Kasumi-1 (cell line): ENCODE data around the gene REX1BD.

Source experiments
- DNase-seq, 2 experiments: peaks; one replicate each; lab custom pipeline; 2025; lab: John Stamatoyannopoulos, UW

Gene REX1BD

DNA sequence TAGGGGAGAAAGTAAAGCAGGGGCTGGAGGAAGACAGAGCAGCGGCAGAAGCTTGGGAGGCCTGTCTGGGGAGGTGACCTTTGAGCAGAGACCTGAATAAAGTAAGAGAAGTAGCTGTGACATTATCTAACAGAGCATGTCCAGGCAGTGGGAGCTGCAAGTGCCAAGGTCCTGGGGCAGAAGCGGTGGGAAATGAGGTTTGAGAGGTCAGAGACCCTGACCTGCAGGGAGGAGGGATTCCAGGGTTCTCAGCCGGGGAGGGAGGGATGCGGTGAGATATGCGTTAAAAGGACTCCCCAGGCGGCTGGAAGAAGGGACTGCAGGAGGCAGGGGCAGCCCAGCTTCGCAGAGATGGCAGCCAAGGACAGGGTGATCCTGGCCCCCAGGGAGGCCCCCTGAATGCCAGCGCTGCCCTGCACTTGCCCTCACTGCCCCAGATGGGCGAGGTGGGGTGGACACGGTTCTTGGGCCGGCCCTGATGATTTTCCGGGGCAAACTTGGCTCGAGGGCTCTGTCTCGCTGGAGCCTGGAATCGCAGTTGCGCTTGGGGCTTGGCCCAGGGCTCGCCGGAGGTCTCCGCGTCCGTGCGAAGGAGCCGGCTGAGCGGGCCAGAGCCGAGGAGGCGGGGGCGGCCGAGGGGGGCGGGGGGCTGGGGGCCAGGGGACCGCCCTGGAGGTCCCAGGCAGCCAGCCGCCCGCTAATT is 14.8 kb downstream of the REX1BD start:
- peak; percentile 37 to 38 for DNase-seq

DNA sequence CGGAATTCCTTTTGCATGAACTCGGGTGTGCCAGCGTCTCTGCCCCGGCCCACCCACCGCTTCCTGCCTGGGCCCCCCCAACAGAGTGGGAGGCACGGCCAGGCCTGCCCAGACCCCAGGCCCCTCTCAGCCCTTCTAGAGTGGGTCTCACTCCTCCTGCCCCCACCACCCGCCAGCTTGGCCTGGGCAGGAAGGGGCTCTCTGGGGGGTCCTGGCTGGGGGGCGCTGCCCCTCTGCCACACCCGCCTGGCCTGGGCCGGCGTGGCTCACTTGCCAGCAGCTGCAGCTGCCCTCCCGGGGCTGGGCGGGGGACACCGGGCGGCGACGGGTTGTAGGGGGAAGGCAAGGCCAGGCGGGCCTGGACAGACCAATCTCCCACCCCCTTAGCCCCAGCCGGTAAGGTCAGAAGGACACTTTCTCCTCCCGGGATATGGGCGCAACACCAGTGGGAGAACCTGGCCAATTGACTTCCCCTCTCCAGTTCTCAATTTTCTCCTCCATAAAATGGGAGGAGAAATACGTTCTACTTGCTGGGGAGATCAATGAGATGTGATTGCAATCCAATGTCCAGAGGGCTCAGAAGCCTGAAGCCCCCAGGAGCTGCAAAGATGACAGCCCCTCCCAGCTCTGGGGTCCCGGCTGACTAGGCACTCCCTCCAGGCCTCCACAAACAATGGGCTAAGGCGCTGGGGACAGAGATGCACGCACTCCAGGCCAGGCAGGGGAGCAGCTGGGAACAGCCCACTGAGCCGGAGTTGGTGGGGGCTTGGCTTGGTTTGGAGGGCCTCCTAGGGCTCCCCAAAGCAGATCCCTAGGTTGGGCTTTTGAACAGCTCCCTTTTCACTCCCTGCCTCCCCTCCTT is 15.6 kb downstream of the REX1BD start:
- DNase-seq = no peak

DNA sequence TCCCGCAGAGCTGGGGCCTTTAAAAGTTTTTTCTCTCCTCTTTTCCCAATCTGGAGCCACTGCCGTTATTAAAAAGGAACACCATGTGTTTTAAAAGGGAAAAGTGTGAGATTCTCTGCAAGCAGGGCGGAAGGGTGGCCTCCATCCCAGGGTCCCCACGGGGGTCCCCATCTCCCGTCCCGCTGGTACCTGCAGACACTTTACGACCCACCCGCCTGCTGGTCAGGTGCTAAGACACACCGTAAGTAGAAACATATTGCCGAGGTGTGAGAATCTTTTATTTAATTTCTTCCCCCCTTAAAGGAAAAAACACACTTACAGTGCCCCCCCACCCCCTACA is 16.2 kb downstream of the REX1BD start:
- DNase-seq = no peak

DNA sequence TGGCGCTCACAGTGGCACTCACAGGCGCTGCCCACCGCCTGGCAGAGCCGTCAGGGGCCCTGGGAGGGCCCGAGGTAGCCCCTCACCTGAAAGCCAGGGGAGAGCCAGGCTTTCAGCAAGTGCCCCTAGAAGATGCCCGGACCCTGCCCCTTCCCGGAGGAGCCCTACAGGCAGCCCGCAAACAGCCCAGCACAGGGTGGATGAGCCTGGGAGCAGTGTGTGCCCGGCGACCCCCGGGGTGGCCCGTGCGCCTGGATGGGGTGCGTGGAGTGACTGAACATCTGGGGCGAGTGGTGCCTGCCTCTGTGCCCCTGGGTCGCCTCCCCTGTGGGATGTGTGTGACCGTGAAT is 16.6 kb downstream of the REX1BD start:
- no peak for DNase-seq

DNA sequence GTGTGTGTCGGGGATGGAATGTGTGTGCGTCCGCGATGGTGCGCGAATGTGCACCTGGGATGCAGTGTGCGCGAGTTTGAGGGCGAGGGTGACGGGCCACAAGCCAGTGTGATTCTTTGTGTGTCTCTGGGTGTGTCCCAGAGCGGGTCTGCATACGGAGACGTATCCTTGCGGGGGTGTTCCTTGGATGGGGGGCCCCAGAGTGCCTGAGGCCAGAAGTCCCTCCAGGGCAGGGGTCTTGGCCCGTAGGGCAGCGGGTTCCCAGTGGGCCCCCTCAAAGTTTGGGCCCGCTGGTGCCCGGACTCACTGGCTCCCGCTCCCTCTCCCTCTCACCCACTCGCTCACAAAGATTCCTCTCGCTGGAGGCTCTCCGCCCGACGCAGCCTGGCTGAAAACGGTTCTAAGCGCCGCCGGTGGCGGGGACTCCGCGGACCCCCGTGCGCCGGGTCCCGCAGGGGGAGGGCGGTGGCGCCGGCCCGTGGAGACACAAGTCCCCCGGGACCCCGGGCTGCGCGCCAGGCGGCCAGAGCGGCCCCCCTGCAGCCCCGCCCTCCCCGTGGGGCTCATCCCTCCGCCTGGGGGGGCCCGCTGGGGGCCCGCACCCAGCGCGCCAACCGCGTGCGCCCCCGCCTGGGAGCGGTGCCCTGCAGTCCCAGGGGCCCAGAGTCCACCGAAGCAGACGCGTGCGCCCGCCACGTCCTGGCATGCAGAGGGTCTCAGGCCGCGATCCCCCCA is 17.1 kb downstream of the REX1BD start:
- no peak for DNase-seq

DNA sequence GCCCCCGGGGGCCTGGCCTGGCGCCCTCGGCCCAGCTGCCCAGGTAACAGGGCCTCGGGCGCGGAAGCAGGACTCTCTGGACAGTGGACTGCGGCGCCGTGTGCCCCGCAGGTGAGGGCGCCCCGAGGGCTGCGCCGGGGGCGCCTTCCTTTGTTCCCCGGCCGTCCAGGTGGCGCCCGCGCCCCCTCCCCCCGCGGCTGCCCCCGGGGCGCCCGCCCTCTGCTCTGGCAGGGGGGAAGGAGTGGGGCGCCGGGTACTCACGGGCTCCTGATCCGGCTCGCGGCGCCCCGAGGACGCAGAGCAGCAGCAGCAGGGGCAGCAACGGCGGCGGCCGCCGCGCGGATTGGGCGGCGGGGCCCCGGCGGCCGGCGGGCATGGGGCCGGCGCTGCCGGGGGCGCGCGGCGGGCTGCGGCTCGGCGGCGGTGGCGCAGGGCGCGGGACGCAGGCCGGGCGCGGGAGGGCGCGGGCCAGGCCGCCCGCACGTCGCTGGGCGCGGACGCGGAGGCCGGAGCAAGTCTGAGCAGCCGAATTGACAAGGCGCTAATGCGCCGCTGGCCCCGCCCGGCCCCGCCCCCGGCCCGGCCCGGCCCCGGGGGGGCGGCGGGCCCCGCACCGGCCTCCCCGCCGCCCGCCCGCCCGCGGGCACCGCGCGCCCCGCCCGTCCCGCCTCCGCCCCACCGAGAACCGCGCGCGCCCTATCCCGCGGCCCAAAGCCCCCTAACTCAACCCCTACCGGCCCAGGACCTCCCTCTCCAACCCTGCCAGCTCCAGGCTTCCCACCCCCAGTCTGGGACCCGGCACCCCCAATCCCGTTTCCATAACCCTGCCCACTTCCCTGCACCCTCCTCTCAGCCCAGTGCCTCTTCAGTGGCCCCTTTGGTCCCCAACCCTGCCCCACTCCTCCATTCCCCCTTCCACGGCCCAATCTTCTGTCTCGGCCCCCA is 18.0 kb downstream of the REX1BD start, which contains the start of gene CRLF1:
CRLF1 (minus strand) TSS at position 519 of the 945 bp plus-strand sequence; CDS start at position 376, 143 bp downstream.
- no peak for DNase-seq

DNA sequence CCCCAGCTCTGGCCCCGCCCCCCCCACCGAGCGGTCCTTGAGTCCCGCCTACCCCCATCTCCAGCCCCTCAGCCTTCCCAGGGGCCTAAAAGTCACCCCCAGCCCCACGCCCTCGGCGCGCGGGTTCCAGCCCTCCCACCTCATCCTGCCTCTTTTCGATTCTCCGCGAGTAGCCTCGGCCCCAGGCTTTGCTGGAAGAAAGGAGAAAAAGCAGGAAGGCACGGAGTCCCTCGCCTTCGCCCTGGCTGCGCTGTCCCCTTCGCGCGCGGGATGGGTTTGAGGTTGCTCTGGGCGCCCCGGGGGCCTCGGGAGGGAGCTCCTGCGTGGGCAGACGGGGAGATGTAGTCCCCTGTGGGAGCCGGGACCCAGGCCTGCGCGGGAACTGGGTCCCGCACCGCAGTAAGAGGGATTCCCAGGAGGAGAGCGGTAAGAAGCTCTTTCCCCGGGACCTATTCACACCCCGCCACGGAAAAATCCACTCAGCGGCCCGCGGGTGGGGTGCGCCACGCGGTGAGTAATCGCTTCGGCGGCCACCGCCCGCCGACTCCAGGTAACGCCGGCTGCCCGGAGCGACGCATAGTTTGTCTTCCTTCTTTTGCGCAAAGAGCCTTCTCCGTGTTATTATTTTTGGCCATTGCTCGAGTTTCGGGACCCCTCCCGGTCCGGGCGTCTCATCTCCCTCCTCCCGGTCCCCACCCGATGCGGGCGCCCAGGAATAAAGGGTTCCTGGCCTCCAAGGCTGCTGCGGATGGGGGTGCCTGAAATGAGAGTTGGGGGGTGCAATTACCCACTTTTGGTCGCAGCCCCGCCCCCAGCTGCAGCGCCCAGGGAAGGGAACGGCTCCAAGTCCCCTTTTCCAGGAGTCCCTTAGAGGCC is 18.9 kb downstream of the REX1BD start:
- DNase-seq = no peak

DNA sequence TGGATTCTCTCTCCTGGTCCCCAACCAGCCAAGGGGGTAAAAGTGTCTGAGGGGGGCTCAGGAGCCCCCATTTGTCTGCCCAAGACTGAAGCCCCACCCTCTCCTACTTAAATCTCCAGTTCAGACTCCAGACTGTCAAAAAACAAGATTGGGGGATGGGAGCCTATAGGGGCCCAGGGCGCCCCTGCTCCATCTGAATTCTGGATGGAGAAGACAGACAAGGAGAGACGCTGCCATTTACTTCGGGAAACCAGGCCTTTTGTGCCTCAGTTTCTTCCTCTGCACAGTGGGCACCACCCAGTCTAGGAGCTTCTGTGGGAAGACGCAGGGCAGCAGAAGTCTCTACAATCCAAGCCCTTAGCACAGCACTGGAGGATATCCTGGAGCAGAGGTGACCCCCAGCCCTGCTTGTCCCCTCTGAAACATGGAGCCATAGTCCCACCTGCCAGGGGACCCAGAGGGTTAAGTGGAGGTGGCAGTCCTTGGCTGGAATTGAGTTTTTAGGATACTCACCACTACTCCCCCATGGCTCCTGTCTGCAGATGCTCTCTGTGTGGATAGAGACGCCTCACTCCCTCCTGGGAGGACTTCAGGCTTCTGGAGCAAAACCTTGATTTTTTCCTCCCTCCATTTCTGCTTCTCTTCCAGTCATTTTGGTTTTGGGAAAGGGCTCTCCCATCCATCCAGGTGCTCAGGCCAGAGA is 19.7 kb downstream of the REX1BD start:
- no peak for DNase-seq

DNA sequence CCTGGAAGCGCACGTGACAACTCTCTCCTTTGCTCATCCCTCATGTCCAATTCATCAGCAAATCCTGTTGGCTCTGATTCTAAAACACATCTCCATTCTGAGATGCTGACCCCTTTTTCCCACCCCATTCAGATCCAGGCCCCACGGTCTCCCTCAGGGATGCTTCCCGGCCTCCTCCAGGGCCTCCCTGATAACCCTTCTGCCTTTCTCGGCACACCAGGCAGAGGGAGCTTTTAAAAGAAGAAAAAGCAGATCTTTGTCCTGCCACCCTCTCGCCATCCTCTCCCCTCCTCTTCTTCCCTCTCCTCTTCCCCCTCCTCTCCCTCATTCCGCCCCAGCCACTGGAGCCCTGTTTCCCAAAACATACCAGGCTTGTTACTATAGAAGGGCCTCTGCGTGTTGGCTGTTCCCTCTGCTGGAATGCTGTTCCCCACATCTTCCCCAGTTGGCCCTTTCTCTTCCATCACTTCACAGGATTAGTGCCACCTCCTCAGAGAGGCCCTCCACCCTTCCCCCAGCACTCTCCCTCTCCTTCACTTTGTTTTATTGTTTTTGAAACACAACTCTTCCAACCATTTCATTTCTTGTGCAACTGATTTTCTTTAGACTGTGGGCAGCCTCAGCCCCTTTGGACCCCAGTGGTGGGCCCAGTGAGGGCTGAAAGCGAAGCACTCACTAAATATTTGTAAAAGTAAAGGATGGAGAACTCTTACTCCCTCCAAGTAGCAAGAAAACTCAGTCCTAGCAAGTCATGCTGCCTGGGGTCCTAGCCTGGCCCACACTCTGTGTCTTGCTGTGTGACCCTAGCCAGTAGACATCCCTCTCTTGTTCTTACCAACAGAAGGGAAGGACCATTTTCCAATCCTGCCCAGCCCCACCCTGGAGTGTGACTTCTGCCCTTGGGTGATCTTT is 20.5 kb downstream of the REX1BD start:
- DNase-seq = no peak

DNA sequence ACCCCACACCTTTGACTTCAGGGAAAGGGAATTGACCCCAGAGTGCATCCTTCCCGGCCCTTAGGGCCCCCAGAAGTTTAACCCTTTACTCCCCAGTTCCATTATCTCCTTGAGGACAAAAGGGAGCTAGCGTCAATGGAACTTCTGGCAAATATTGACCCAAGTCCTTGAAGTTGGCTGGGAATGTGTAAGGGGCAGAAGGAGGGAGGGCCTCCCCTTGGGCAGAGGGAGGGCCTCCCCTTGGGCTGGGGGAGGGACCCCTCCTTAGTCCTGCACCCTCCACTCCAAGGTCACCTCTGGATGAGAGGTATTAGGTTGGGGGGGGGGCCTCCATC is 21.1 kb downstream of the REX1BD start:
- no peak for DNase-seq

DNA sequence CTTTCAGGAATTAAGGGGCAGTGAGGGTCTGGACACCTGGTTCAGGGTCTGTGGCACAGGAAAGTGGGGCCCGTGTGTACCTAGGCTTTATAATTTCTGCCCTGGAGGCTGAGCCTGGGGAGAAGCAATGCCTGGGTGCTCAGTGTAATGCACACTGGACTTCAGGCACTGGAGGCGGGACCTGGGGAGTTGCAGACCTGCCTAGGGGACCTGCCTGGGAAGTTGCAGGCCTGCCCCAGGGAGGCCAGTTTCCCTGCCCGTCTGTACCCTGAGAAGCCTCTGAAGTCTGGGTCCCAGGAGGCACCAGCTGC is 21.6 kb downstream of the REX1BD start:
- DNase-seq = no peak

DNA sequence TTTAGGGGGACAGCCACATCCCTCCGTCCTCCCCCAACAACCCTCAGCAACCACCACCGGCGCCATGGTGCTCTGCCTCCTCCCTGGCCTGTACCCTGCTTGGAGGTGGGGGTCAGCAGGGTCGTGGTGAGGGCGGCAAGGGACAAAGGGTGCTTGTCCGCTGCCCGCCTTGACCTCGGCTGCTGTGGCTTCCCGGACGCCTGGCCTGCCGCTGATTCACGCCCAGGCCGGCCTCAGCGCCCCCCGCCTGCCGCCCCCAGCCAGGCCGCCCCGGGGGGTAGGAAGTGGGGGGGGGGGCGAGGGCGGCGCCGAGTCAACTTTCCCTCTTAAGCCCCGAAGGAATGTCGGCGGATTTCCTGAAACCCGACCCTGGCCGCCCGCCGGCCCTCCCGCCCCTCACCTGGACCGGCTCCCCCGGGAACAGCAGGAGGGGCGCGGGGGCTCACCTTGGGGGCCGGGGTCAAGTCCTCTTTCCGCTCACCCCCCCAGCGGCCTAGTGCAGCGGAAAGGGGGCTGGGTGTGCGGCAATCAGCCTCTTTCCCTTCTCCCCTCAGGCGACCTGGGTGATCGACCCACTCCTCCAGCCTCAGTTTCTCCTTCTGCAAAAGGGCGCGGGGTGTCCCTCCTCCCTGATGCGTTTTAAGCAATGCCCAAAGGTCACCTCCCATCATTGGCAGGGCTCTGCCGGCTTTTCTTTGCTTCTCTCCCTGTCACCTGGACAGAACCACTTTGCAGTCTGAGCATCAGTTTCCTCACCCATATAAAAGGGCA is 22.1 kb downstream of the REX1BD start:
- no peak for DNase-seq

DNA sequence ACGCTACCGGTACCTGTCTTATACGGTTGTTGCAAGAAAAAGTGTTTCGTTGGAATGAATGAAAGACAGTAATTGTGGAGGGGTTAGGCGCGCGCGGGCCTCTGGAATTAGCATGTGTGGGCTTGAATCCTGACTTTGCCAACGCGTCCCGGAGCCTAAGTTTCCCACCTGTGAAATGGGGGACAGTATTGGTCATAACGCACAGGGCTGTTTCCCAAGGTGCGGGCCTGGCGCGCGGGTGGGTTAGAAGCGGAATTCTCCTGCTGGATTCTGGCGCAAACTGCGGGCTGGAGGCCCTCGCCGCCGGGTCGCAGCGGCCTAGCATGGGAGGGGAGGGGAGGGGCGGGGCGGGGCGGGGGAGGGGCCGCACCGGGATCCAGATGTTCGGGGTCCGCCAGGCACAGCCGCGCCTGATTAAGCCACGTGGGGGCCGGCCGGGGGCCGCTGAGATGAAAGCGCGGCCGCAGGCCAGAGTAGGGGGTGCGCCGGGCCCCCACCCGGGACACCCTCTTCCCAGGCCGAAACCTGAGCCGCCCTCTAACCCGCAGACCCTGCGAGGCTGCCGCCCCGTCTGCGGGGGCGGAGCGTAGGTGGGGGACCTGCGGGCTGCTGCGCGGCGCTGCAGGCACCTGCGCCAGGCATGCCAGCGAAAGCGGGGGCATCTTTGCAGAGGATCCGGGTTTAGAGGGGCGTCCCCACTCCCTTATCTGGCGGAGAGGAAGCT is 22.9 kb downstream of the REX1BD start:
- DNase-seq = no peak

DNA sequence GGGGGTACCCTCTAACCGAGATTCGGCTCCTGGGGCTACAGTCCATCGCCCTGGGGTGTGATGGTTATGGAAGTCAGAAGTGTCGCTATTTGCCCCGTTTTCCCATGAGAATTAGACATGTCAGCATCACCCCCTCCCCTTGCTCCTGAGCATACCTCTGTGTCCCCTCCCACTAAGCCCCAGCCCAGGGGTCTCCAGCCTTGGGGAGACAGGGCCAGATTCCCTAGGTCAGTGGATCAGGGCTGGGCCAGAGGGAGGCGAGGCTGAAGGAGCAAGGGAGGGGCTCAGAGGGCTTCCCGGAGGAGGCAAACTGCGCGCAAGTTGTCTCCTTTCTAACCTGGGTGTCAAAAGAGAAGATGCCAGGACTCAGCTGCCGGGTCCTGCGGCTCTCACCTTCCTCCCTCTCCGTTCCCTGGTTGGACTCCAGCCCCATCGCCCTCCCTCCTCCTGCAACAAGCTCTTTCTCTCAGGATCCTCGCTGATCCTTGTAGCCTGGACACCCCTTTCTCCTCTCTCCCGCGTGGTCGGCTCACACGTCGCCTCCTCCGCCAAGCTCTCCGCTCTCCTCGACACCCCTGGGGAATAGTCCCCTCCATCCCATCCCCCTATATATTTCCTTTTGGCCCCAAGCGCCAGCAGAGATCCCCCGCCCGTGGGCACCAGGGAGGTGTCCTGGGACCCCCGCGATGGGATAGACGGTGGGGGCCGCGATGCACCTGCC is 23.6 kb downstream of the REX1BD start:
- no peak for DNase-seq

DNA sequence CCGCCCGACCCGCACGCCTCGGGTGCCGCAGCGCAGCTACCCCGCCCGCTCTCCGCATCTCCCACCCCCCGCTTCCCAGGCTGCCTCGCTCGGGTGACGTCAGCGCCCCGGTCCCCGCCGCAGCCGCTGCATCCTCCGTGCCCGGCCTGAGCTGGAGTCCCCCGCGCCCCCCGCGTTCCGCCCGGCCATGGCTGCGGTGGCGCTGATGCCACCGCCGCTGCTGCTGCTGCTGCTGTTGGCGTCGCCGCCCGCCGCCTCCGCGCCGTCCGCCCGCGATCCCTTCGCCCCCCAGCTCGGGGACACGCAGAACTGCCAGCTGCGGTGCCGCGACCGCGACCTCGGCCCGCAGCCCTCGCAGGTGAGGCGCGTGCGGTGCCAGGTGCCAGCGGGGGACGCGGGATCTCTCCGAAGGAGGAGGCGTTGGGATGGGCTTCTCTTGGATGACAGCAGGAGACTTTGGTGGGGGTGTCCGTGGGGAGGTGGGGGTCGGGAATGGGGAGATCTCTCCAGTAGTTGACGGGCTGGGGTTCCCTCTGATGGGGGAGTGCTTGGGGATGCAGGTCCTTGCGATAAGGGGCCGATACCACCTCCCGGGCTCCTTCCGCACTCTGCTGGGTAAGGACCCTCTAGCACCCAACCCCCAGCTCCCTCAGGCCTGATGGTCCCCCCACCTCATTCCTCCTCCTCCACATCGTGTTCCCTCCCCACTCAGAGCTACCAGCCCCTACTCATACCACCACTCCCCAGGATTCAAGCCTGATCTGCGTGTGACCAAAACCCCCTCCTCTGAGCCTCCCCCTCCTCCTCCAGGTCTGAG is 24.4 kb downstream of the REX1BD start, which contains the start of gene TMEM59L:
TMEM59L (plus strand) TSS at position 99 of the 817 bp plus-strand sequence; CDS start at position 188, 89 bp downstream.
- DNase-seq = no peak

DNA sequence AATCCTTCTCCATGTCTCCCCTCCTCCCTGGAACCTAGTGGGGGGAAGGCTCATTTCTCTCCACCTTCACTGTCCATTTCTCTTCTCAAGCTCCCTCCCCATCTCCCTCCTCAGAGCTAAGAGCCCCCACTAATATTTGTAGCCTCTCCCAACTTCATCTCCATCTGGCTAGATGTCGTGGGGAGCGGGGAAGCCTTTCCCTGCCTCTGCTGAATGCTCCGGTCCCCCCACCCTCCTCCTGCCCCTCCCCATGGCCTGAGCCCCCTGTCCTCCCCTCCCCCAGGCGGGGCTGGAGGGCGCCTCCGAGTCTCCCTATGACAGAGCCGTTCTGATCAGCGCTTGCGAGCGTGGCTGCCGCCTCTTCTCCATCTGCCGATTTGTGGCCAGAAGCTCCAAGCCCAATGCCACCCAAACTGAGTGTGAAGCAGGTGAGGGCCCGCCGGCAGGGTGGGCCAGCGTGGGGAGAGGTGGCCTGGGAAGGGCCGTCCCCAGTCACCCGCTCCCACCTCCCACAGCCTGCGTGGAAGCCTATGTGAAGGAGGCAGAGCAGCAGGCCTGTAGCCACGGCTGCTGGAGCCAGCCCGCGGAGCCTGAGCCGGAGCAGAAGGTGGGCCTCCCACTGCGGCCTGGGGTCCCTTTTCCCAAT is 25.1 kb downstream of the REX1BD start:
- DNase-seq = no peak
